GM10266 (cell line): Measurements from ENCODE around the gene TNFRSF8.

ENCODE experiments used
- DNase-seq: peaks from one replicate; pipeline ENCODE4 v3.0.0; 2012; ENCODE audit errors: extremely low spot score
- CTCF ChIP-seq: IDR thresholded peaks from 2 replicates; pipeline ENCODE4 v1.5.1; 2012; ENCODE audit warnings: mild to moderate bottlenecking, low read depth; ENCODE audit not compliant: control insufficient read depth, insufficient read depth; ENCODE audit errors: missing control alignments

TNFRSF8 gene

GRCh38 chr1:12132078-12132477, 69.0 kb downstream of the TNFRSF8 start:
- DNase-seq = no peak
- TF ChIP-seq CTCF = no peak

- TF ChIP-seq CTCF = no peak
- no peak for DNase-seq
Observed at GRCh38 chr1:12134716-12135115, 71.6 kb downstream of the TNFRSF8 start.

GRCh38 chr1:12135612-12136011, 72.5 kb downstream of the TNFRSF8 start:
- TF ChIP-seq CTCF = no peak
- no peak for DNase-seq

GRCh38 chr1:12136916-12137610, 74.0 kb downstream of the TNFRSF8 start:
- DNase-seq = no peak

GRCh38 chr1:12138196-12139168, 75.4 kb downstream of the TNFRSF8 start:
- TF ChIP-seq CTCF = no peak
- no peak for DNase-seq

More at GRCh38 chr1:12136916-12137610, 74.0 kb downstream of the TNFRSF8 start:
- no peak for TF ChIP-seq CTCF

- no peak for DNase-seq
- no peak for TF ChIP-seq CTCF
Observed at GRCh38 chr1:12140016-12140415, 76.9 kb downstream of the TNFRSF8 start.
